Natural killer cell (primary cell): ENCODE data around the gene SH3GL1. TPM values are rescaled to one million over a fixed set of nuclear protein-coding genes. Genes with fewer than 3 reads are reported as not detected.

ENCODE experiments used
- ATAC-seq, 3 donors: fragments of 150-1000 bp in 2 of 3; fragments of 200-7000 bp in 1 of 3; cut with Tn5 transposase; 1 replicate in 1 of 3; 2 replicates in 2 of 3; pipeline ENCODE4 v1.10.0; 2021; ENCODE audit warnings: mild to moderate bottlenecking in 2 of 3, moderate library complexity in 2 of 3
- DNase-seq, 2 donors: peaks; one replicate each; pipeline versions ENCODE4 v3.0.0 to v3.0.0-alpha.2; 2013 to 2021; ENCODE audit warnings: mixed read lengths in 1 of 2
- H3K27ac ChIP-seq: one replicate; pipeline ENCODE4 v1.5.1; 2013; ENCODE audit warnings: mild to moderate bottlenecking, low read length
- H3K27me3 ChIP-seq: one replicate; pipeline ENCODE4 v1.6.1; 2013; ENCODE audit warnings: low read length; ENCODE audit not compliant: control insufficient read depth, insufficient read depth
- H3K36me3 ChIP-seq: one replicate; pipeline ENCODE4 v1.6.1; 2013; ENCODE audit warnings: low read length; ENCODE audit not compliant: control insufficient read depth, insufficient read depth
- H3K4me1 ChIP-seq: one replicate; pipeline ENCODE4 v1.6.1; 2013; ENCODE audit warnings: low read length; ENCODE audit not compliant: control insufficient read depth, insufficient read depth
- H3K4me3 ChIP-seq: one replicate; pipeline ENCODE4 v1.5.1; 2013; ENCODE audit warnings: low read length
- H3K9me3 ChIP-seq: one replicate; pipeline ENCODE4 v1.6.1; 2013; ENCODE audit warnings: low read length; ENCODE audit not compliant: control insufficient read depth, insufficient read depth
- H3K27ac Mint-ChIP-seq, 2 donors: one replicate each; pipeline ENCODE4 v1.8.0; 2022; ENCODE audit warnings: mild to moderate bottlenecking in 2 of 2, mixed read lengths in 2 of 2, moderate library complexity in 1 of 2
- H3K27me3 Mint-ChIP-seq, 2 donors: one replicate each; pipeline ENCODE4 v1.8.0; 2022; ENCODE audit warnings: low read depth in 2 of 2, mixed read lengths in 2 of 2
- H3K36me3 Mint-ChIP-seq: one replicate; pipeline ENCODE4 v1.8.0; 2022; ENCODE audit warnings: mixed read lengths
- H3K4me1 Mint-ChIP-seq, 2 donors: one replicate each; pipeline ENCODE4 v1.8.0; 2022; ENCODE audit warnings: mixed read lengths in 2 of 2
- H3K4me3 Mint-ChIP-seq: one replicate; pipeline ENCODE4 v1.8.0; 2022; ENCODE audit warnings: mild to moderate bottlenecking, moderate library complexity, mixed read lengths
- H3K9me3 Mint-ChIP-seq, 2 donors: one replicate each; pipeline ENCODE4 v1.8.0; 2022; ENCODE audit warnings: mixed read lengths in 2 of 2
- WGBS: methylation state at CpG from one replicate; pipeline ENCODE4 v1.1.7; 2013; ENCODE audit warnings: missing lambda C conversion rate; ENCODE audit not compliant: insufficient coverage; 5-methylcytosine and 5-hydroxymethylcytosine counted together
- intact Hi-C: fragments of 100-400 bp; cut with micrococcal nuclease; formaldehyde crosslinking; loops from one replicate; pipeline ENCODE4 v1.14.2; 2022
- total RNA-seq, 4 donors: library from RNA; stranded (reverse); fragments of 120-200 nt in 1 of 4; gene quantifications; one replicate each; pipeline versions ENCODE4 v1.2.3 to v1.2.4, GENCODE V29; 2013 to 2022
- TF ChIP-seq, protein P1 (sequence below): fragments of 200-600 bp; IDR thresholded peaks from one replicate; pipeline ENCODE4 v1.8.0; 2022; ENCODE audit warnings: antibody characterized with exemption

Gene SH3GL1
- total RNA-seq, 3 donors from 2014 or later (not counting 1 experiment from before 2014, with no cell fraction given), result 43.9 to 55.7 (median 49.2) TPM

DNA sequence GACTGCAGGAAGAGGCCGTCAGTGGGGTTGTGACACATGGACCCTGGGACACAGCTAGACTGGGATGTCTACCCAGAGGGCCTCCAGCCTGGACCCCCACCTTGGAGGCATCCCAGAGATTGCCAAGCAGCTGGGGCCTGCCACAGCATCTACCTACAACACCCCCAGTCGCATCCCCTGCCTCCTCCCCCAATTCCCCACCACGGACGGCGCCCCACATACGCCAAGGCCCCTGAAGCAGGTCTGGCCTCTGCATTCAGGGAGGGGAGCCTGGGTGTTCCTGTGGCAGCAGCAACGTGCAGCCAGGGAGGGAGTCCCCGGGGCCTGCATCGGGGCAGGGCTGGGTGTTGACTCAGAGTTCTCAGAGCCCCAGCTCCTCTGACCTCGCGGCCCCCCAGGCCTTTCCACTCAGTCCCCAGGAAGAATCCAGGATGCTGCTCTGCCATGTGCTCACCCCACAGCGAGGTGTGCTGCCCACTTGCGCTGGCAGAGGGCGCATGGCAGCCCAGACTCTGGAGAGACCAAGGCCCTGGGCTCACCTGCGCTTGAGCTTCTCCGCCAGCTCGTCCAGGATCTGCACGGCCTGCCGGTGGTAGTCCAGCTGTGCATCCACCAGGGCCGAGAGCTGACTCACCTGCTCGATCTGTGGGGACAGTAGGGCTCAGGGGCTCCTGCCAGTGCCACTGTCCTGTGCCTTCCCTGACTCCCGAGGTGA lies 37.4 kb downstream of the SH3GL1 start:
- TF ChIP-seq, protein P1, sequence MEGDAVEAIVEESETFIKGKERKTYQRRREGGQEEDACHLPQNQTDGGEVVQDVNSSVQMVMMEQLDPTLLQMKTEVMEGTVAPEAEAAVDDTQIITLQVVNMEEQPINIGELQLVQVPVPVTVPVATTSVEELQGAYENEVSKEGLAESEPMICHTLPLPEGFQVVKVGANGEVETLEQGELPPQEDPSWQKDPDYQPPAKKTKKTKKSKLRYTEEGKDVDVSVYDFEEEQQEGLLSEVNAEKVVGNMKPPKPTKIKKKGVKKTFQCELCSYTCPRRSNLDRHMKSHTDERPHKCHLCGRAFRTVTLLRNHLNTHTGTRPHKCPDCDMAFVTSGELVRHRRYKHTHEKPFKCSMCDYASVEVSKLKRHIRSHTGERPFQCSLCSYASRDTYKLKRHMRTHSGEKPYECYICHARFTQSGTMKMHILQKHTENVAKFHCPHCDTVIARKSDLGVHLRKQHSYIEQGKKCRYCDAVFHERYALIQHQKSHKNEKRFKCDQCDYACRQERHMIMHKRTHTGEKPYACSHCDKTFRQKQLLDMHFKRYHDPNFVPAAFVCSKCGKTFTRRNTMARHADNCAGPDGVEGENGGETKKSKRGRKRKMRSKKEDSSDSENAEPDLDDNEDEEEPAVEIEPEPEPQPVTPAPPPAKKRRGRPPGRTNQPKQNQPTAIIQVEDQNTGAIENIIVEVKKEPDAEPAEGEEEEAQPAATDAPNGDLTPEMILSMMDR, result no peak
- H3K36me3 Mint-ChIP-seq, result no peaks in the 10 kb centered on the region
- Histone ChIP-seq H3K27me3 (no peaks in the 10 kb centered on the region), H3K36me3 (peaks cover 54% of the 10 kb centered on the region), H3K27ac (no peak overlapping the region), H3K4me3 (no peak overlapping the region), H3K9me3 (no peaks in the 10 kb centered on the region), H3K4me1 (peaks cover 5% of the 10 kb centered on the region)
- H3K27ac Mint-ChIP-seq, result no peak overlapping the region
- WGBS, result 91% methylated on average over 22 of the region's 22 CpGs
- ATAC-seq (no peak), DNase-seq (no peak)
- H3K27me3 Mint-ChIP-seq, result no peaks in the 10 kb centered on the region
- no peaks in the 10 kb centered on the region for H3K9me3 Mint-ChIP-seq
- peaks cover 5 to 12% of the 10 kb centered on the region in 2 donors for H3K4me1 Mint-ChIP-seq
- intact Hi-C loops, result no loop called here
- H3K4me3 Mint-ChIP-seq, result no peak overlapping the region

- no peak for DNase-seq
- Histone ChIP-seq H3K27ac (no peak overlapping the region), H3K4me1 (no peaks in the 10 kb centered on the region), H3K4me3 (no peak overlapping the region), H3K27me3 (no peaks in the 10 kb centered on the region), H3K36me3 (peaks cover 54% of the 10 kb centered on the region), H3K9me3 (no peaks in the 10 kb centered on the region)
- Mint-ChIP-seq H3K36me3 (no peaks in the 10 kb centered on the region), H3K4me3 (no peak overlapping the region), H3K27me3 (no peaks in the 10 kb centered on the region), H3K4me1 (peaks cover 0 to 4% of the 10 kb centered on the region in 2 donors), H3K9me3 (no peaks in the 10 kb centered on the region), H3K27ac (no peak overlapping the region)
- intact Hi-C loops, result no loop called here
- TF ChIP-seq, protein P1, result no peak
- ATAC-seq, result no peak
- WGBS, result 93% methylated on average over 32 of the region's 32 CpGs
These were observed 38.1 kb downstream of the SH3GL1 start for GRCh38 chr19:4362101-4362828.

- Mint-ChIP-seq H3K9me3 (no peaks in the 10 kb centered on the region), H3K27me3 (no peaks in the 10 kb centered on the region), H3K27ac (no peak overlapping the region), H3K36me3 (no peaks in the 10 kb centered on the region), H3K4me3 (no peak overlapping the region), H3K4me1 (no peaks in the 10 kb centered on the region)
- no peaks in the 10 kb centered on the region for H3K4me1 ChIP-seq
- H3K4me3 ChIP-seq, result no peak overlapping the region
- no peak for DNase-seq
- TF ChIP-seq, protein P1, result no peak
- no peak overlapping the region for H3K27ac ChIP-seq
- peaks cover 52% of the 10 kb centered on the region for H3K36me3 ChIP-seq
- H3K27me3 ChIP-seq, result no peaks in the 10 kb centered on the region
- intact Hi-C loops, result no loop called here
- 95% methylated on average over 49 of the region's 50 CpGs for WGBS
- no peaks in the 10 kb centered on the region for H3K9me3 ChIP-seq
- no peak for ATAC-seq
These were observed 38.9 kb downstream of the SH3GL1 start for GRCh38 chr19:4361152-4362046.
